Measurements from ENCODE around the gene TNF. TPM values are rescaled to one million over a fixed set of nuclear protein-coding genes. Genes with fewer than 3 reads are reported as not detected.

Gene TNF
- total RNA-seq, 1 experiment from 2014 or later = not detected

DNA sequence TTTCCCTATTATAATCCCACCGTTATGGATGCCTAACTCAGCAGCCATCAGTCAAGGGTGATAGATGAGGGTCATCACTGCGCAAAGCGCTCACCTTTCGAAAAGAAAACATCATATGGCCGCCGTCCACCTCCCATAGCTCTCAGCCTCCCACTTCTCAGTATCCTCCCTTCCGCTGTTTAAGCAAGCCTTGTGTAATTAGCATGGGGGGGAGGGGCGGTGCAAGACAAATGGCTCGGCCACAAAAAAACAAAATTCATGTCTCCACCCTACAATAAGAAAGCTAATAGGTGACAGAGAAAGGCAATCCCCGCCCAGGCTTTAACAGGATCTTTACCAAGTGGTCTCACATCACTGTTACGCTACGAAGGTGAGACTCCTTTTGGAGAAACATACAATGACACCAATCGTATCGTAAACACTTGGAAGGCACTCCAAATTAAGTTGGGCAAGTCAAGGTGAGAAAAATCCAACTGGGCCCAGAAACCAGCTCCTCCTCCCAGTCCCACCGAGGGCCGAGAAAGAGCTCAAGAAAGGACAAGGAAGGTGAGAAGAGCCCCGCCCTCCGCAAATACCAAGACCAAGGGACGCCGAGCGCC, 34.2 kb upstream of the TNF start:
- Histone ChIP-seq H2BK12ac (ENCODE audit: insufficient read length, low read depth, low read length) (no peak overlapping the region), H3K18ac (ENCODE audit: insufficient read length, low read depth, low read length) (peak overlapping the region; percentile 96), H2BK15ac (ENCODE audit: low read depth, low read length) (no peak overlapping the region), H3T11ph (ENCODE audit: low read length) (peak overlapping the region; percentile 91), H4K8ac (replicated peaks; ENCODE audit: insufficient read length, low read depth, low read length) (peak overlapping the region; percentile 85), H4K5ac (ENCODE audit: insufficient read length, low read depth, low read length) (peak overlapping the region; percentile 99), H3K4me1 (ENCODE audit: insufficient read depth, low read length) (peaks cover 2% of the 10 kb centered on the region; the same call in 1 of the 2 replicates), H4K20me1 (ENCODE audit: control insufficient read depth, insufficient read depth, insufficient read length) (no peaks in the 10 kb centered on the region), H2BK120ac (ENCODE audit: low read depth, low read length, poor library complexity, severe bottlenecking) (peak overlapping the region; percentile 87), H3K23me2 (ENCODE audit: insufficient read length, low read depth, low read length, poor library complexity, severe bottlenecking) (peaks cover 5% of the 10 kb centered on the region), H3K79me2 (ENCODE audit: insufficient read depth, low read length) (peaks cover 31% of the 10 kb centered on the region), H4K91ac (ENCODE audit: insufficient read length, low read depth, low read length) (peak overlapping the region; percentile 9), H3K27ac (ENCODE audit: insufficient read length, low read depth, low read length) (peak overlapping the region; percentile 96), H3K56ac (ENCODE audit: insufficient read length, low read depth, low read length) (peak overlapping the region; percentile 80), H3K79me1 (ENCODE audit: insufficient read depth, low read depth, low read length, poor library complexity, severe bottlenecking) (peaks cover 5% of the 10 kb centered on the region), H3K4me2 (ENCODE audit: insufficient read depth, insufficient read length, low read length) (peak overlapping the region; percentile 59), H3K9ac (ENCODE audit: extremely low read depth, insufficient read length, low read length) (peak overlapping the region; percentile 100), H2BK5ac (ENCODE audit: insufficient read length, low read length) (peak overlapping the region; percentile 100), H3K4ac (ENCODE audit: low read depth, low read length) (peak overlapping the region; percentile 88; the same call in 1 of the 2 replicates), H3K14ac (ENCODE audit: insufficient read depth, low read length) (peak overlapping the region; percentile 64), H2BK20ac (ENCODE audit: low read depth, low read length, poor library complexity, severe bottlenecking) (no peak overlapping the region), H3K23ac (ENCODE audit: insufficient read length, low read depth, low read length) (no peak overlapping the region), H2AK5ac (ENCODE audit: insufficient read length, low read length) (peak overlapping the region; percentile 56), H2AFZ (ENCODE audit: low read length) (no peak overlapping the region), H3K9me3 (ENCODE audit: control insufficient read depth, low read depth, low read length) (no peaks in the 10 kb centered on the region), H3K27me3 (ENCODE audit: insufficient read depth, low read length) (no peaks in the 10 kb centered on the region)
- peaks cover 46 to 54% (median 53%) of the 10 kb centered on the region in 3 experiments for H3K36me3 Mint-ChIP-seq (ENCODE audit: insufficient read depth in 1 of 3, low read depth in 3 of 3)
- peak overlapping the region; percentile 98 to 99 for H3K4me3 Mint-ChIP-seq
- H3K9me3 Mint-ChIP-seq = no peaks in the 10 kb centered on the region; a peak in 1 of 5 replicates
- no peak for DNase-seq
- peaks cover 42 to 45% of the 10 kb centered on the region in 2 experiments for H3K4me1 Mint-ChIP-seq
- peak overlapping the region; percentile 99 to 100 (median 100) for H3K27ac Mint-ChIP-seq
- TF ChIP-seq, protein P1, sequence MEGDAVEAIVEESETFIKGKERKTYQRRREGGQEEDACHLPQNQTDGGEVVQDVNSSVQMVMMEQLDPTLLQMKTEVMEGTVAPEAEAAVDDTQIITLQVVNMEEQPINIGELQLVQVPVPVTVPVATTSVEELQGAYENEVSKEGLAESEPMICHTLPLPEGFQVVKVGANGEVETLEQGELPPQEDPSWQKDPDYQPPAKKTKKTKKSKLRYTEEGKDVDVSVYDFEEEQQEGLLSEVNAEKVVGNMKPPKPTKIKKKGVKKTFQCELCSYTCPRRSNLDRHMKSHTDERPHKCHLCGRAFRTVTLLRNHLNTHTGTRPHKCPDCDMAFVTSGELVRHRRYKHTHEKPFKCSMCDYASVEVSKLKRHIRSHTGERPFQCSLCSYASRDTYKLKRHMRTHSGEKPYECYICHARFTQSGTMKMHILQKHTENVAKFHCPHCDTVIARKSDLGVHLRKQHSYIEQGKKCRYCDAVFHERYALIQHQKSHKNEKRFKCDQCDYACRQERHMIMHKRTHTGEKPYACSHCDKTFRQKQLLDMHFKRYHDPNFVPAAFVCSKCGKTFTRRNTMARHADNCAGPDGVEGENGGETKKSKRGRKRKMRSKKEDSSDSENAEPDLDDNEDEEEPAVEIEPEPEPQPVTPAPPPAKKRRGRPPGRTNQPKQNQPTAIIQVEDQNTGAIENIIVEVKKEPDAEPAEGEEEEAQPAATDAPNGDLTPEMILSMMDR (conservative IDR thresholded peaks at IDR 0.05) = no peak
- WGBS (ENCODE audit: extremely low coverage, insufficient read length, low lambda C conversion rate) = no CpG with 5 or more reads among the region's 21 CpGs
- H3K27me3 Mint-ChIP-seq (ENCODE audit: low read depth) = no peaks in the 10 kb centered on the region
